Testis (tissue), 3 donors: ENCODE data around the gene GZF1. TPM values are rescaled to one million over a fixed set of nuclear protein-coding genes. Genes with fewer than 3 reads are reported as not detected.
A peak's percentile ranks its signal among the peaks of the same experiment; 100 is the strongest.

Experiments
- DNase-seq: peaks from one replicate; pipeline ENCODE4 v3.0.0-alpha.2; 2019
- H3K27ac ChIP-seq, 2 donors: fragments of 200-600 bp; sonication (generic); one replicate each; pipeline ENCODE4 v1.5.1; 2019
- H3K27me3 ChIP-seq: fragments of 200-600 bp; sonication (generic); one replicate; pipeline ENCODE4 v1.5.1; 2019
- H3K36me3 ChIP-seq: fragments of 200-600 bp; sonication (generic); one replicate; pipeline ENCODE4 v1.5.1; 2017; ENCODE audit warnings: low read depth; ENCODE audit errors: missing control alignments
- H3K4me1 ChIP-seq: fragments of 200-600 bp; sonication (generic); one replicate; pipeline ENCODE4 v1.5.1; 2019
- H3K4me3 ChIP-seq, 2 donors: fragments of 200-600 bp; sonication (generic); one replicate each; pipeline ENCODE4 v1.5.1; 2017 to 2019
- H3K9me3 ChIP-seq: fragments of 200-600 bp; sonication (generic); one replicate; pipeline ENCODE4 v1.5.1; 2017
- CTCF ChIP-seq, 3 experiments: fragments of 450-650 bp in 2 of 3; fragments of 200-600 bp in 1 of 3; sonication (generic) in 1 of 3; IDR thresholded peaks; one replicate each; pipeline ENCODE4 v1.5.1; 2016 to 2019; ENCODE audit warnings: antibody characterized with exemption in 3 of 3, mild to moderate bottlenecking in 2 of 3, moderate library complexity in 1 of 3
- POLR2A ChIP-seq: fragments of 450-650 bp; IDR thresholded peaks from one replicate; pipeline ENCODE4 v1.6.1; 2017; ENCODE audit warnings: antibody characterized with exemption, mild to moderate bottlenecking, moderate library complexity
- WGBS, 2 donors: methylation state at CpG; one replicate each; pipeline ENCODE4 v1.1.5; 2018; 5-methylcytosine and 5-hydroxymethylcytosine counted together
- intact Hi-C: fragments of 100-400 bp; cut with DNase I; formaldehyde crosslinking; loops from one replicate; pipeline ENCODE4 v1.15.1; 2023; ENCODE audit warnings: low total_unique reads
- polyA plus RNA-seq: library from polyadenylated mRNA; stranded (reverse); fragments of 350-450 nt; fragmentation: Illumina TruSeq; extraction: RNeasy Lipid Tissue Mini Kit (QIAGEN cat#74804); gene quantifications from one replicate; pipeline ENCODE4 v1.2.3, GENCODE V29; 2014; ENCODE audit warnings: low read depth, low replicate concordance; ENCODE audit not compliant: insufficient read depth
- total RNA-seq, 2 donors: library from RNA; depleted of rRNA; stranded (reverse); fragments of >200 nt; gene quantifications; one replicate each; pipeline ENCODE4 v1.2.3, GENCODE V29; 2016

Gene GZF1
- total and polyA plus RNA-seq, 3 donors from 2014 or later = 32.4 to 47.4 (median 46.1) TPM

GRCh38 chr20:23356203-23356602 is 5.8 kb upstream of the GZF1 start:
- peak overlapping the region in 1 of 2 donors; percentile 11 for H3K4me3 ChIP-seq
- no peaks in the 10 kb centered on the region for H3K27me3 ChIP-seq
- intact Hi-C loops = loop anchor here (10.0 kb wide), 1 partner anchor 269 kb away; no protein-coding TSS in a partner anchor
- peak; percentile 14 for DNase-seq
- no peak for TF ChIP-seq POLR2A
- TF ChIP-seq CTCF (IDR thresholded peaks at IDR 0.05) = no peak
- H3K27ac ChIP-seq = no peak overlapping the region
- 42 to 54% methylated on average over 10 to 27 of the region's 27 CpGs for WGBS, 2 donors
- no peaks in the 10 kb centered on the region for H3K9me3 ChIP-seq
- H3K36me3 ChIP-seq = no peaks in the 10 kb centered on the region
- H3K4me1 ChIP-seq = peaks cover 30% of the 10 kb centered on the region

- peaks cover 28% of the 10 kb centered on the region for H3K4me1 ChIP-seq
- intact Hi-C loops = loop anchor here (10.0 kb wide), 1 partner anchor 267 kb away; no protein-coding TSS in a partner anchor
- WGBS, 2 donors = 0% methylated on average over 40 to 60 of the region's 71 CpGs
Measured at GRCh38 chr20:23357767-23358562, 4.0 kb upstream of the GZF1 start.

GRCh38 chr20:23358563-23358906 is 3.4 kb upstream of the GZF1 start:
- intact Hi-C loops = loop anchor here (10.0 kb wide), 1 partner anchor 266 kb away; no protein-coding TSS in a partner anchor
- DNase-seq = peak; percentile 8
- 10 to 13% methylated on average over 6 of the region's 6 CpGs for WGBS, 2 donors
- Histone ChIP-seq H3K4me3 (peak overlapping the region; percentile 53 to 75), H3K4me1 (peaks cover 34% of the 10 kb centered on the region), H3K9me3 (no peaks in the 10 kb centered on the region), H3K27me3 (no peaks in the 10 kb centered on the region), H3K36me3 (no peaks in the 10 kb centered on the region), H3K27ac (peak overlapping the region; percentile 90 to 97)
- TF ChIP-seq CTCF (IDR thresholded peaks at IDR 0.05) = no peak
- no peak for TF ChIP-seq POLR2A

More at GRCh38 chr20:23357767-23358562, 4.0 kb upstream of the GZF1 start:
- Histone ChIP-seq H3K27ac (peak overlapping the region; percentile 90 to 97), H3K36me3 (no peaks in the 10 kb centered on the region), H3K4me3 (peak overlapping the region; percentile 53 to 75), H3K27me3 (no peaks in the 10 kb centered on the region), H3K9me3 (no peaks in the 10 kb centered on the region)
- peak; percentile 100 for DNase-seq
- TF ChIP-seq POLR2A = peak; percentile 19
- TF ChIP-seq CTCF (IDR thresholded peaks at IDR 0.05) = peak in 1 of 3 experiments; percentile 21

- TF ChIP-seq POLR2A = no peak
- no peak for TF ChIP-seq CTCF (IDR thresholded peaks at IDR 0.05)
- no peaks in the 10 kb centered on the region for H3K27me3 ChIP-seq
- no peaks in the 10 kb centered on the region for H3K9me3 ChIP-seq
- H3K4me3 ChIP-seq = no peak overlapping the region
- intact Hi-C loops = loop anchor here (10.0 kb wide), 1 partner anchor 266 kb away; no protein-coding TSS in a partner anchor
- peak; percentile 88 for DNase-seq
- H3K36me3 ChIP-seq = no peaks in the 10 kb centered on the region
- peak overlapping the region; percentile 90 to 97 for H3K27ac ChIP-seq
- 29 to 37% methylated on average over 7 of the region's 7 CpGs for WGBS, 2 donors
- peaks cover 37% of the 10 kb centered on the region for H3K4me1 ChIP-seq
Measured at GRCh38 chr20:23358923-23359593, 2.9 kb upstream of the GZF1 start.
